Measurements from ENCODE around the gene RNF40. TPM values are rescaled to one million over a fixed set of nuclear protein-coding genes. Genes with fewer than 3 reads are reported as not detected.
A peak's percentile ranks its signal among the peaks of the same experiment; 100 is the strongest.

Gene RNF40
- 100 to 1,000 TPM in 1 of 2 donors, 10 to 100 TPM in 1; 77.6 to 103 TPM for total RNA-seq
- 10 to 100 TPM; 54.1 to 80.4 TPM for polyA plus RNA-seq
- long read RNA-seq, donor 1, full-length matches to known transcripts = 2 of 17 reads
- long read RNA-seq, donor 1, partial matches to known transcripts = 15 of 17 reads
- long read RNA-seq, donor 1, other reads (novel, unspliced or antisense) = 0 of 17 reads
- long read RNA-seq, donor 2 = 0 reads
- long read RNA-seq, donor 3 = 0 reads
- long read RNA-seq, donor 4, partial matches to known transcripts = 0 of 2 reads
- long read RNA-seq, donor 4, other reads (novel, unspliced or antisense) = 0 of 2 reads
- long read RNA-seq, donor 5, full-length matches to known transcripts = 3 of 25 reads
- long read RNA-seq, donor 5, partial matches to known transcripts = 22 of 25 reads
- long read RNA-seq, donor 5, other reads (novel, unspliced or antisense) = 0 of 25 reads

- H3K9me3 ChIP-seq (ENCODE audit: control insufficient read depth in 4 of 4, insufficient read depth in 3 of 4, low read length in 3 of 4) = no peaks in the 10 kb centered on the region
- DNase-seq = peak; percentile 98 to 99 (median 99)
- peaks cover 12 to 41% (median 30%) of the 10 kb centered on the region in 4 donors for H3K36me3 ChIP-seq (ENCODE audit: control insufficient read depth in 4 of 4, insufficient read depth in 4 of 4, low read length in 4 of 4)
- H3K4me1 ChIP-seq (ENCODE audit: control insufficient read depth in 5 of 5, insufficient read depth in 5 of 5, low read length in 5 of 5) = peaks cover 8 to 23% (median 10%) of the 10 kb centered on the region in 5 donors
- H3K9ac ChIP-seq (ENCODE audit: insufficient read depth in 1 of 2, low read length in 2 of 2) = peak within 1 kb of the TSS; percentile 83 to 95
- peak within 1 kb of the TSS; percentile 86 to 95 for H3K27ac ChIP-seq (ENCODE audit: low read depth in 1 of 2, low read length in 1 of 2)
- ATAC-seq (ENCODE audit: insufficient read depth, low FRiP score) = peak; percentile 92
- no peaks in the 10 kb centered on the region for H3K27me3 ChIP-seq (ENCODE audit: control insufficient read depth in 3 of 3, insufficient read depth in 3 of 3, low read length in 2 of 3)
- TF ChIP-seq, protein P1, sequence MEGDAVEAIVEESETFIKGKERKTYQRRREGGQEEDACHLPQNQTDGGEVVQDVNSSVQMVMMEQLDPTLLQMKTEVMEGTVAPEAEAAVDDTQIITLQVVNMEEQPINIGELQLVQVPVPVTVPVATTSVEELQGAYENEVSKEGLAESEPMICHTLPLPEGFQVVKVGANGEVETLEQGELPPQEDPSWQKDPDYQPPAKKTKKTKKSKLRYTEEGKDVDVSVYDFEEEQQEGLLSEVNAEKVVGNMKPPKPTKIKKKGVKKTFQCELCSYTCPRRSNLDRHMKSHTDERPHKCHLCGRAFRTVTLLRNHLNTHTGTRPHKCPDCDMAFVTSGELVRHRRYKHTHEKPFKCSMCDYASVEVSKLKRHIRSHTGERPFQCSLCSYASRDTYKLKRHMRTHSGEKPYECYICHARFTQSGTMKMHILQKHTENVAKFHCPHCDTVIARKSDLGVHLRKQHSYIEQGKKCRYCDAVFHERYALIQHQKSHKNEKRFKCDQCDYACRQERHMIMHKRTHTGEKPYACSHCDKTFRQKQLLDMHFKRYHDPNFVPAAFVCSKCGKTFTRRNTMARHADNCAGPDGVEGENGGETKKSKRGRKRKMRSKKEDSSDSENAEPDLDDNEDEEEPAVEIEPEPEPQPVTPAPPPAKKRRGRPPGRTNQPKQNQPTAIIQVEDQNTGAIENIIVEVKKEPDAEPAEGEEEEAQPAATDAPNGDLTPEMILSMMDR (IDR thresholded peaks at IDR 0.05; ENCODE audit: control extremely low read depth, extremely low read depth) = no peak
- WGBS, 2 donors = 0 to 1% methylated on average over 59 to 60 of the region's 60 CpGs
- H3K4me3 ChIP-seq = peak within 1 kb of the TSS; percentile 91
Observed at GRCh38 chr16:30761928-30762902, at the start of gene RNF40, which contains the start of gene CFAP119. RNF40 (plus strand) TSS chr16:30762322; CDS start chr16:30762546, 224 bp downstream. CFAP119 (minus strand) TSS chr16:30762062; CDS start chr16:30761748, 314 bp downstream.

DNA sequence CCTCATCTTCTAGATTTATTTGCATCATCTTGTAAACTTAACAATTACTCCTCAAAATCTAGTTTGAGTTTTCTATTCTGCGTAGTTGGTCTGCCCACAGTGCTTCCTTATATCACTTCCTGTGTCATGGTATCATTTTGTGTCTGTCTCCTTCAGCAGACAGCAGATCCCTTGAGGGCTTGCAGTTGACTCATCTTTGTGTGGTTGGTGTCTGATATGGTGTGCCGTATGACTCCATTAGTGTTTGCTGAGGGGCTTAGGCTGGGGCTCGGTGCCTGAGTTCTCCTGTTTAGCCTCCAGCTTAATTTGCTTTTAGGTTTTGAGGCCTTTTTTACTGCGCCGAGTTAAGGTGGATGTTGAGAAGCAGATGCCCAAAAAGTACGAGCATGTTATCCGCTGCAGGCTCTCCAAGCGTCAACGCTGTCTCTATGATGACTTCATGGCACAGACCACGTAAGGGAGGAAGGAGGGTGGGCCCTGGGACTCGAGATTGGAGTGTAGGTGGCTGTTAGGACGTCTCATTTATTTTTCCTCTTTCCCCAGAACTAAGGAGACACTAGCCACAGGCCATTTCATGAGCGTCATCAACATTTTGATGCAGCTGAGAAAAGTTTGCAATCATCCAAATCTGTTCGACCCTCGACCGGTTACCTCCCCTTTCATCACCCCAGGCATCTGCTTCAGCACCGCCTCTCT lies 46.2 kb upstream of the RNF40 start:
- H3K4me1 ChIP-seq (ENCODE audit: control insufficient read depth in 5 of 5, insufficient read depth in 5 of 5, low read length in 5 of 5) = no peaks in the 10 kb centered on the region
- H3K27me3 ChIP-seq (ENCODE audit: control insufficient read depth in 3 of 3, insufficient read depth in 3 of 3, low read length in 2 of 3) = no peaks in the 10 kb centered on the region
- ATAC-seq (ENCODE audit: insufficient read depth, low FRiP score) (no peak), DNase-seq (no peak)
- TF ChIP-seq, protein P1 (IDR thresholded peaks at IDR 0.05; ENCODE audit: control extremely low read depth, extremely low read depth) = no peak
- peak overlapping the region in 1 of 2 donors; percentile 75 for H3K27ac ChIP-seq (ENCODE audit: low read depth in 1 of 2, low read length in 1 of 2)
- peaks cover 37 to 68% (median 61%) of the 10 kb centered on the region in 4 donors for H3K36me3 ChIP-seq (ENCODE audit: control insufficient read depth in 4 of 4, insufficient read depth in 4 of 4, low read length in 4 of 4)
- no peak overlapping the region for H3K4me3 ChIP-seq
- H3K9ac ChIP-seq (ENCODE audit: insufficient read depth in 1 of 2, low read length in 2 of 2) = no peak overlapping the region
- 84 to 85% methylated on average over 17 of the region's 17 CpGs for WGBS, 2 donors
- H3K9me3 ChIP-seq (ENCODE audit: control insufficient read depth in 4 of 4, insufficient read depth in 3 of 4, low read length in 3 of 4) = no peaks in the 10 kb centered on the region

GRCh38 chr16:30720086-30720485 lies 42.0 kb upstream of the RNF40 start:
- Histone ChIP-seq H3K9ac (ENCODE audit: insufficient read depth in 1 of 2, low read length in 2 of 2) (no peak overlapping the region), H3K36me3 (ENCODE audit: control insufficient read depth in 4 of 4, insufficient read depth in 4 of 4, low read length in 4 of 4) (peaks cover 50 to 76% (median 65%) of the 10 kb centered on the region in 4 donors), H3K9me3 (ENCODE audit: control insufficient read depth in 4 of 4, insufficient read depth in 3 of 4, low read length in 3 of 4) (no peaks in the 10 kb centered on the region), H3K4me1 (ENCODE audit: control insufficient read depth in 5 of 5, insufficient read depth in 5 of 5, low read length in 5 of 5) (no peaks in the 10 kb centered on the region), H3K27me3 (ENCODE audit: control insufficient read depth in 3 of 3, insufficient read depth in 3 of 3, low read length in 2 of 3) (no peaks in the 10 kb centered on the region), H3K27ac (ENCODE audit: low read depth in 1 of 2, low read length in 1 of 2) (no peak overlapping the region), H3K4me3 (no peak overlapping the region)
- 91 to 94% methylated on average over 11 of the region's 11 CpGs for WGBS, 2 donors
- TF ChIP-seq, protein P1 (IDR thresholded peaks at IDR 0.05; ENCODE audit: control extremely low read depth, extremely low read depth) = no peak
- ATAC-seq (ENCODE audit: insufficient read depth, low FRiP score) = no peak
- DNase-seq = no peak
